ENCODE measurements around the gene RAI1. TPM values are rescaled to one million over a fixed set of nuclear protein-coding genes. Genes with fewer than 3 reads are reported as not detected.
"Not testable (repeated sequence)": the region's sequence is repeated elsewhere in the genome, so short reads cannot be mapped to it uniquely, and the experiment has no call there.

RAI1 gene
- total RNA-seq, 1 experiment from 2014 or later: 46.8 TPM

GRCh38 chr17:17635126-17635525 lies 46.1 kb upstream of the RAI1 start:
- H3K4me1 ChIP-seq (ENCODE audit: insufficient read depth, low read length, poor library complexity, severe bottlenecking): no peaks in the 10 kb centered on the region
- H3K4me3 ChIP-seq (ENCODE audit: low read depth, low read length, poor library complexity, severe bottlenecking): no peak overlapping the region
- H3K9me3 ChIP-seq (ENCODE audit: low read depth, low read length, poor library complexity, severe bottlenecking): no peaks in the 10 kb centered on the region
- DNase-seq (ENCODE audit: low spot score): no peak
- intact Hi-C loops (cut with micrococcal nuclease; ENCODE audit: unreplicated experiment): no loop called here
- BruUV-seq (replicated peaks): no TSS peak
- ChIA-PET POLR2A (ENCODE audit: low non-redundant PET) (no interaction called here), CTCF (no interaction called here)
- no peak overlapping the region for H3K27ac ChIP-seq (ENCODE audit: low read depth, low read length, poor library complexity, severe bottlenecking)
- TF ChIP-seq CTCF (conservative IDR thresholded peaks at IDR 0.05; ENCODE audit: low read depth, low read length): no peak
- no peak for TF ChIP-seq EZH2 (IDR thresholded peaks at IDR 0.05; ENCODE audit: borderline replicate concordance, low read depth, low read length, poor library complexity, severe bottlenecking)
- H3K27me3 ChIP-seq (replicated peaks; ENCODE audit: insufficient read depth, low read depth, low read length, poor library complexity): no peaks in the 10 kb centered on the region
- no peaks in the 10 kb centered on the region for H3K36me3 ChIP-seq (ENCODE audit: insufficient read depth, low read length, poor library complexity, severe bottlenecking)

- H3K4me3 ChIP-seq (ENCODE audit: low read depth, low read length, poor library complexity, severe bottlenecking); DNase-seq (ENCODE audit: low spot score); intact Hi-C loops (cut with micrococcal nuclease; ENCODE audit: unreplicated experiment); H3K9me3 ChIP-seq (ENCODE audit: low read depth, low read length, poor library complexity, severe bottlenecking); CTCF ChIA-PET; H3K36me3 ChIP-seq (ENCODE audit: insufficient read depth, low read length, poor library complexity, severe bottlenecking); H3K4me1 ChIP-seq (ENCODE audit: insufficient read depth, low read length, poor library complexity, severe bottlenecking); BruUV-seq (replicated peaks); H3K27me3 ChIP-seq (replicated peaks; ENCODE audit: insufficient read depth, low read depth, low read length, poor library complexity); H3K27ac ChIP-seq (ENCODE audit: low read depth, low read length, poor library complexity, severe bottlenecking): not testable (repeated sequence)
- POLR2A ChIA-PET (ENCODE audit: low non-redundant PET): interaction anchor here (0.7 kb wide), 1 partner anchor 178 kb away, joined by 21 read pairs; no protein-coding TSS in a partner anchor
Measured at GRCh38 chr17:17635537-17636271, 45.6 kb upstream of the RAI1 start.

- POLR2A ChIA-PET (ENCODE audit: low non-redundant PET): interaction anchor here (0.7 kb wide), 1 partner anchor 179 kb away, joined by 21 read pairs; no protein-coding TSS in a partner anchor
- intact Hi-C loops (cut with micrococcal nuclease; ENCODE audit: unreplicated experiment): no loop called here
- DNase-seq (ENCODE audit: low spot score): no peak
Measured at GRCh38 chr17:17636272-17636885, 44.9 kb upstream of the RAI1 start.

More at GRCh38 chr17:17636272-17636885, 44.9 kb upstream of the RAI1 start:
- H3K27me3 ChIP-seq (replicated peaks; ENCODE audit: insufficient read depth, low read depth, low read length, poor library complexity): no peaks in the 10 kb centered on the region
- H3K4me3 ChIP-seq (ENCODE audit: low read depth, low read length, poor library complexity, severe bottlenecking): no peak overlapping the region
- BruUV-seq (replicated peaks): no TSS peak
- H3K36me3 ChIP-seq (ENCODE audit: insufficient read depth, low read length, poor library complexity, severe bottlenecking): no peaks in the 10 kb centered on the region
- CTCF ChIA-PET: no interaction called here
- no peaks in the 10 kb centered on the region for H3K4me1 ChIP-seq (ENCODE audit: insufficient read depth, low read length, poor library complexity, severe bottlenecking)
- TF ChIP-seq EZH2 (IDR thresholded peaks at IDR 0.05; ENCODE audit: borderline replicate concordance, low read depth, low read length, poor library complexity, severe bottlenecking): no peak
- no peak for TF ChIP-seq CTCF (conservative IDR thresholded peaks at IDR 0.05; ENCODE audit: low read depth, low read length)
- H3K9me3 ChIP-seq (ENCODE audit: low read depth, low read length, poor library complexity, severe bottlenecking): no peaks in the 10 kb centered on the region
- no peak overlapping the region for H3K27ac ChIP-seq (ENCODE audit: low read depth, low read length, poor library complexity, severe bottlenecking)
